CD4-positive, alpha-beta T cell treated with Interleukin-4 for 1 hour (primary cell): ENCODE data around the gene CDH1.
A peak's percentile ranks its signal among the peaks of the same experiment; 100 is the strongest.
"Not testable (repeated sequence)": the region's sequence is repeated elsewhere in the genome, so short reads cannot be mapped to it uniquely, and the experiment has no call there.

Source experiments
- DNase-seq, 2 donors: peaks; one replicate each; pipeline ENCODE4 v3.0.0-alpha.2; 2020 to 2022

CDH1 gene

GRCh38 chr16:68790944-68791343 is 53.9 kb downstream of the CDH1 start:
- no peak for DNase-seq

- DNase-seq = no peak
Measured at GRCh38 chr16:68792465-68793324, 55.6 kb downstream of the CDH1 start.

GRCh38 chr16:68793401-68793857 is 56.3 kb downstream of the CDH1 start:
- no peak for DNase-seq

GRCh38 chr16:68798398-68798797 is 61.3 kb downstream of the CDH1 start:
- no peak for DNase-seq

- DNase-seq = peak; percentile 46 to 56
Measured at GRCh38 chr16:68800257-68800875, 63.3 kb downstream of the CDH1 start.

GRCh38 chr16:68802190-68802589 is 65.1 kb downstream of the CDH1 start:
- DNase-seq = no peak

GRCh38 chr16:68806422-68806821 is 69.3 kb downstream of the CDH1 start:
- no peak for DNase-seq

GRCh38 chr16:68806981-68807380 is 69.9 kb downstream of the CDH1 start:
- no peak for DNase-seq

- DNase-seq = no peak
Measured at GRCh38 chr16:68814516-68814915, 77.4 kb downstream of the CDH1 start.

- DNase-seq = no peak
Measured at GRCh38 chr16:68823401-68824135, 86.5 kb downstream of the CDH1 start.

GRCh38 chr16:68825427-68825826 is 88.3 kb downstream of the CDH1 start:
- DNase-seq = no peak

- DNase-seq = no peak
Measured at GRCh38 chr16:68826652-68827051, 89.6 kb downstream of the CDH1 start.

GRCh38 chr16:68833251-68833650 is 96.2 kb downstream of the CDH1 start:
- DNase-seq = no peak

- DNase-seq = no peak
Measured at GRCh38 chr16:68834550-68834949, 97.5 kb downstream of the CDH1 start.

- DNase-seq = no peak
Measured at GRCh38 chr16:68835970-68836369, 98.9 kb downstream of the CDH1 start.

- DNase-seq = no peak
Measured at GRCh38 chr16:68839831-68840230, 102.7 kb downstream of the CDH1 start.

- not testable (repeated sequence) for DNase-seq
Measured at GRCh38 chr16:68842964-68843481, 105.9 kb downstream of the CDH1 start.

GRCh38 chr16:68843482-68844210 is 106.6 kb downstream of the CDH1 start, which contains the start of gene TANGO6:
TSS of gene TANGO6 (plus strand) at chr16:68843531. CDS start at chr16:68843618, 87 bp downstream.
- DNase-seq = peak; percentile 92 to 94

GRCh38 chr16:68844211-68844564 is 107.1 kb downstream of the CDH1 start:
- no peak for DNase-seq

- DNase-seq = no peak
Measured at GRCh38 chr16:68848786-68849185, 111.7 kb downstream of the CDH1 start.

- DNase-seq = no peak
Measured at GRCh38 chr16:68850481-68850880, 113.4 kb downstream of the CDH1 start.

- DNase-seq = no peak
Measured at GRCh38 chr16:68851601-68852000, 114.5 kb downstream of the CDH1 start.

GRCh38 chr16:68857479-68857878 is 120.4 kb downstream of the CDH1 start:
- no peak for DNase-seq
